ENCODE results near the gene CD200R1. TPM values are rescaled to one million over a fixed set of nuclear protein-coding genes. Genes with fewer than 3 reads are reported as not detected.

The CD200R1 gene
- total RNA-seq, 1 donor from 2014 or later, result 1.5 TPM

DNA sequence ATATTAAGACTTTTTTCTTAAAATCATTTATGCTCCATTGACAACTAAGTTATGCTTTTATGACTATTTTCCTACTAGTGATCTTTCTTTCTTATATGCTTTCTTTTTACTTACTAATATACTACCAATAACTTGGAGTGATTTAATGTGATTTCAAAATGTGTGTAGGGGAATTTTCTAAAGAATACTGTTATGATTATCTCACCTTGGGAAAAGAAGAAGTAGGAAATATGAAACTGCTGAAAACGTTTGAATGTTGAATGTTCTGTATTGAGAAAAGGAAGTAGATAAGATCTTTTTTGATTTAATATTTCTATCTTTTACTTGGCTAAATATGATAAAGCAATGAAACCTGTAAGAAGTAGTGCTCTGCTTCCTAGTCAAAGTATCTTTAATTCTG lies 7.8 kb upstream of the CD200R1 start:
- intact Hi-C loops (cut with DNase I), result no loop called here
- TF ChIP-seq, protein P1, sequence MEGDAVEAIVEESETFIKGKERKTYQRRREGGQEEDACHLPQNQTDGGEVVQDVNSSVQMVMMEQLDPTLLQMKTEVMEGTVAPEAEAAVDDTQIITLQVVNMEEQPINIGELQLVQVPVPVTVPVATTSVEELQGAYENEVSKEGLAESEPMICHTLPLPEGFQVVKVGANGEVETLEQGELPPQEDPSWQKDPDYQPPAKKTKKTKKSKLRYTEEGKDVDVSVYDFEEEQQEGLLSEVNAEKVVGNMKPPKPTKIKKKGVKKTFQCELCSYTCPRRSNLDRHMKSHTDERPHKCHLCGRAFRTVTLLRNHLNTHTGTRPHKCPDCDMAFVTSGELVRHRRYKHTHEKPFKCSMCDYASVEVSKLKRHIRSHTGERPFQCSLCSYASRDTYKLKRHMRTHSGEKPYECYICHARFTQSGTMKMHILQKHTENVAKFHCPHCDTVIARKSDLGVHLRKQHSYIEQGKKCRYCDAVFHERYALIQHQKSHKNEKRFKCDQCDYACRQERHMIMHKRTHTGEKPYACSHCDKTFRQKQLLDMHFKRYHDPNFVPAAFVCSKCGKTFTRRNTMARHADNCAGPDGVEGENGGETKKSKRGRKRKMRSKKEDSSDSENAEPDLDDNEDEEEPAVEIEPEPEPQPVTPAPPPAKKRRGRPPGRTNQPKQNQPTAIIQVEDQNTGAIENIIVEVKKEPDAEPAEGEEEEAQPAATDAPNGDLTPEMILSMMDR (IDR thresholded peaks at IDR 0.05), result no peak
- Histone ChIP-seq H3K4me3 (no peak overlapping the region), H3K4me1 (no peaks in the 10 kb centered on the region), H3K36me3 (no peaks in the 10 kb centered on the region), H3K27me3 (ENCODE audit: low read depth) (no peaks in the 10 kb centered on the region), H3K27ac (no peak overlapping the region), H3K9me3 (no peaks in the 10 kb centered on the region)
- ATAC-seq, result no peak
- DNase-seq, result no peak

DNA sequence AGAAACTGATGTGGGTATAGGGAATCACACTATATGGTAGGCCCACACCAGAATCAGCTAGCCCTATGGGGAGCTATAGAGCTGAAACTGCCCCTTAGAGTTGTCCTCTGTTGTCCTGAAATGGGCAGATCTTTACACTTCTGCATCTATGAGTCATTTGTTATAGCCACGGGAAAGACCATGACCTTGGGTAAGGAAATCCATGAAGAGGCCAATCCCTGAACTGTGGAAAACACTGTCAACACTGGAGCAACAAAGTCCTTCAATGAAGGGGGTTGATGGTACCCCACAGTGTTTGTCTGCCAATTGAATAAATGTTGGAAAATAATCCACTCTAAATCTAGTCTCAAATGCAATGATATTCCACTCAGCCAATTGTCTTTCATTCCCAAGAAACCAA lies 5.2 kb upstream of the CD200R1 start:
- Histone ChIP-seq H3K27me3 (ENCODE audit: low read depth) (no peaks in the 10 kb centered on the region), H3K4me3 (no peak overlapping the region), H3K36me3 (no peaks in the 10 kb centered on the region), H3K4me1 (peaks cover 16% of the 10 kb centered on the region), H3K27ac (no peak overlapping the region), H3K9me3 (no peaks in the 10 kb centered on the region)
- TF ChIP-seq, protein P1 (IDR thresholded peaks at IDR 0.05), result no peak
- DNase-seq (no peak), ATAC-seq (no peak)
- intact Hi-C loops (cut with DNase I), result no loop called here

DNA sequence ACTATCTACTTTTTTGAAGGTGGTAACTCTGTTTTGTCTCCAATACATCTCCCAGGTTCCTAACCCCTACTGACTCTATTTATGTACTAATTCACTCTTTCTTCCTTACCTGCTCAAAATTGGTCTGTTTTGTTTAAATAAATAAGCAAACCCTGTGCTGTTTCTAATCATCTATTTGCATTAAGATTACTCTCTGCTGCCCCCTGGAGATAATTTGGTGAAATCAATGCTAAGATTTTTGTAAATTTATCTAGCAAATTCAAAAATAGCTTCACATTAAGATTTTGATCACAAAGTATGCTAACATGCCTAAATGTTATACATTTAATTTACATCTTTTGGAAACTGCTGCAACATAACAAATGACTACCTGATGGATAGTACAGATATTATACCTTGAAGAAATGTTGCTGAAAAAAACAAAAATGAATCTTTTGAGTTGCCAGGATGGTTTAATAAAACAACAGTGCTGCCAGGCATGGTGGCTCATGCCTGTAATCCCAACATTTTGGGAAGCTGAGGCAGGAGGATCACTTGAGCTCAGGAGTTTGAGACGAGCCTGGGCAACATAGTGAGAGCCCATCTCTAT lies 4.4 kb upstream of the CD200R1 start:
- no peak for DNase-seq
- H3K27me3 ChIP-seq (ENCODE audit: low read depth), result no peaks in the 10 kb centered on the region
- peaks cover 17% of the 10 kb centered on the region for H3K4me1 ChIP-seq
- H3K36me3 ChIP-seq, result no peaks in the 10 kb centered on the region
- TF ChIP-seq, protein P1 (IDR thresholded peaks at IDR 0.05), result peak; percentile 74
- intact Hi-C loops (cut with DNase I), result loop anchor here (5.0 kb wide), 1 partner anchor 337 kb away; the partner anchor contains the start of gene CCDC80
- H3K27ac ChIP-seq, result no peak overlapping the region
- no peak for ATAC-seq
- no peaks in the 10 kb centered on the region for H3K9me3 ChIP-seq
- H3K4me3 ChIP-seq, result no peak overlapping the region

DNA sequence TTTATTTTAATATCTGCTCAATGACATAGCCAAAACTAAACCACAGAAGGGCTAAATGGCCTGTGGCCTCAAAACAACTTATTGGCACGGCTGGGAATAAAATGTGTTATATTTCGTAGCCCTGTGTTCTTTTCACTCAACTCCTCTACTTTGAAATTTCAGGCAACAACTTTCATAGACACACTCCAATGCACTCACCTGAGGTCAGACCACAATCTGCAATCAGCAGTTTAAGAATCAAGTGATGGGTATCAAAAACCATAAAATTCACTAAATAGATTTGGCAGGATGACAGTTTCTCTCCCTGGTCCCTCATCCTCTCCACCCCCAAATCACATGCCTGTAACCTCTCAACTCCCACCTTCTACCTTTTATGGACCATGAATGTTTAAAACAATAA lies 2.0 kb upstream of the CD200R1 start:
- ATAC-seq (no peak), DNase-seq (no peak)
- Histone ChIP-seq H3K4me1 (peaks cover 17% of the 10 kb centered on the region), H3K9me3 (no peaks in the 10 kb centered on the region), H3K4me3 (no peak overlapping the region), H3K27ac (no peak overlapping the region), H3K27me3 (ENCODE audit: low read depth) (no peaks in the 10 kb centered on the region), H3K36me3 (no peaks in the 10 kb centered on the region)
- TF ChIP-seq, protein P1 (IDR thresholded peaks at IDR 0.05), result no peak
- intact Hi-C loops (cut with DNase I), result loop anchor here (5.0 kb wide), 1 partner anchor 335 kb away; the partner anchor contains the start of gene CCDC80

DNA sequence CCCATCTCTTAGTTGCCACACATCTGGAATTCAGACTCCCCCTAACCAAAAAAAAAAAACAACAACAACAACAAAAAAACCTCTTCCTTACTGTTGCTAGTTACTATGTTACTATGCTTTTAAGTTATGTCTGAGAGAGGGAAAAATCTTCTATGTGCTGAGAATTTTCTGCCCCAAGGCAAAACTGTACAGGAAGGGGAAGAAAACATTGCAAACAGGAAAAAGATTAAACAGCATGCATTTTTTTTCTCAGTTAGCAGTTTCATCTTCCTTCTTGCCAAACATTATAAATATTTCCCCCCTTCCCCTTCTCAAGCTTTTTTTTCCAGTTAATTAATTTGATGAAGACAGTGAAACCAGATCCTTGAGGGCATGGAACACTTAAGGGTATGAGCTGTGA lies 1.1 kb upstream of the CD200R1 start:
- H3K4me3 ChIP-seq, result no peak overlapping the region
- TF ChIP-seq, protein P1 (IDR thresholded peaks at IDR 0.05), result no peak
- intact Hi-C loops (cut with DNase I), result loop anchor here (5.0 kb wide), 1 partner anchor 334 kb away; the partner anchor contains the start of gene CCDC80
- no peak overlapping the region for H3K27ac ChIP-seq
- no peak for ATAC-seq
- no peak for DNase-seq
- H3K27me3 ChIP-seq (ENCODE audit: low read depth), result no peaks in the 10 kb centered on the region
- H3K9me3 ChIP-seq, result no peaks in the 10 kb centered on the region
- peaks cover 17% of the 10 kb centered on the region for H3K4me1 ChIP-seq
- no peaks in the 10 kb centered on the region for H3K36me3 ChIP-seq

Data from lower lobe of right lung (tissue), 2 donors.